ENCODE measurements around the gene HSPA1A. TPM values are rescaled to one million over a fixed set of nuclear protein-coding genes. Genes with fewer than 3 reads are reported as not detected.

Gene HSPA1A
- polyA plus RNA-seq, 1 experiment, result 46.6 TPM

GRCh38 chr6:31865205-31866118 lies 50.1 kb downstream of the HSPA1A start:
- no peak overlapping the region for H3K27ac ChIP-seq (ENCODE audit: low read depth, low read length)
- ChIA-PET CTCF (no interaction called here), POLR2A (no interaction called here)
- TF ChIP-seq CTCF (IDR thresholded peaks at IDR 0.05; ENCODE audit: low read depth, low read length), result no peak
- no peaks in the 10 kb centered on the region for H3K27me3 ChIP-seq (ENCODE audit: control insufficient read depth, insufficient read depth, low read length)
- H3K4me3 ChIP-seq (ENCODE audit: low read depth, low read length), result no peak overlapping the region
- DNase-seq (ENCODE audit: low read depth, low spot score), result no peak
- H3K9me3 ChIP-seq (ENCODE audit: control insufficient read depth, insufficient read depth, low read length), result no peaks in the 10 kb centered on the region; the same call in 1 of the 2 replicates

Small RNAs within 50 kb of the gene (small RNA-seq; reads per million reads assigned to genes)
- not detected for gene RF00019 (ENCODE audit: insufficient read length, low read depth)
- gene SNORD48 (ENCODE audit: insufficient read length, low read depth), result 3,598 reads per million, percentile 98 among the genes with 10 or more reads in this experiment
- not detected for gene SNORD52 (ENCODE audit: insufficient read length, low read depth)

Other genes with a start within 250 kb of the HSPA1A start
- gene LTA, start 243.3 kb upstream of the HSPA1A start, polyA plus RNA-seq (2011; rRNA removed), result not detected in 2 replicates
- gene TNF, start 240.0 kb upstream of the HSPA1A start, polyA plus RNA-seq (2011; rRNA removed), result not detected in 2 replicates
- gene LTB, start 233.1 kb upstream of the HSPA1A start, polyA plus RNA-seq (2011; rRNA removed), result not detected in 2 replicates
- not detected in 2 replicates for gene LST1, start 229.3 kb upstream of the HSPA1A start, polyA plus RNA-seq (2011; rRNA removed)
- not detected in 2 replicates for gene NCR3, start 222.5 kb upstream of the HSPA1A start, polyA plus RNA-seq (2011; rRNA removed)
- gene AIF1, start 200.3 kb upstream of the HSPA1A start, polyA plus RNA-seq (2011; rRNA removed), result not detected in 2 replicates
- 24.8 and 30.7 TPM in 2 replicates for gene PRRC2A, start 194.8 kb upstream of the HSPA1A start, polyA plus RNA-seq (2011; rRNA removed)
- gene BAG6, start 162.9 kb upstream of the HSPA1A start, polyA plus RNA-seq (2011; rRNA removed), result 58.2 and 68.7 TPM in 2 replicates
- gene APOM, start 159.6 kb upstream of the HSPA1A start, polyA plus RNA-seq (2011; rRNA removed), result 2.8 and 3.9 TPM in 2 replicates
- 10.2 and 11.6 TPM in 2 replicates for gene C6orf47, start 154.8 kb upstream of the HSPA1A start, polyA plus RNA-seq (2011; rRNA removed)
- 12.7 and 13.5 TPM in 2 replicates for gene GPANK1, start 150.5 kb upstream of the HSPA1A start, polyA plus RNA-seq (2011; rRNA removed)
- gene CSNK2B, start 149.5 kb upstream of the HSPA1A start, polyA plus RNA-seq (2011; rRNA removed), result 80.1 and 96.0 TPM in 2 replicates
- 5.5 and 7.0 TPM in 2 replicates for gene LY6G5B, start 145.6 kb upstream of the HSPA1A start, polyA plus RNA-seq (2011; rRNA removed)
- gene LY6G5C, start 134.5 kb upstream of the HSPA1A start, polyA plus RNA-seq (2011; rRNA removed), result 2.0 and 2.7 TPM in 2 replicates
- gene ABHD16A, start 112.2 kb upstream of the HSPA1A start, polyA plus RNA-seq (2011; rRNA removed), result 34.0 and 36.3 TPM in 2 replicates
- gene LY6G6F, start 108.7 kb upstream of the HSPA1A start, polyA plus RNA-seq (2011; rRNA removed), result not detected in 2 replicates
- gene LY6G6D, start 100.2 kb upstream of the HSPA1A start, polyA plus RNA-seq (2011; rRNA removed), result not detected in 2 replicates
- not detected in 2 replicates for gene LY6G6C, start 93.8 kb upstream of the HSPA1A start, polyA plus RNA-seq (2011; rRNA removed)
- not detected in 2 replicates for gene MPIG6B, start 92.2 kb upstream of the HSPA1A start, polyA plus RNA-seq (2011; rRNA removed)
- 44.4 and 59.1 TPM in 2 replicates for gene DDAH2, start 86.2 kb upstream of the HSPA1A start, polyA plus RNA-seq (2011; rRNA removed)
- gene CLIC1, start 79.0 kb upstream of the HSPA1A start, polyA plus RNA-seq (2011; rRNA removed), result 466 and 531 TPM in 2 replicates
- gene MSH5, start 75.5 kb upstream of the HSPA1A start, polyA plus RNA-seq (2011; rRNA removed), result 6.4 and 7.2 TPM in 2 replicates
- 0.24 and 0.88 TPM in 2 replicates for gene SAPCD1, start 52.9 kb upstream of the HSPA1A start, polyA plus RNA-seq (2011; rRNA removed)
- gene VWA7, start 38.2 kb upstream of the HSPA1A start, polyA plus RNA-seq (2011; rRNA removed), result 0.10 and 0.32 TPM in 2 replicates
- gene VARS1, start 19.8 kb upstream of the HSPA1A start, polyA plus RNA-seq (2011; rRNA removed), result 16.0 and 23.9 TPM in 2 replicates
- gene LSM2, start 8.6 kb upstream of the HSPA1A start, polyA plus RNA-seq (2011; rRNA removed), result 34.2 and 38.3 TPM in 2 replicates
- gene HSPA1L, start 260 bp upstream of the HSPA1A start, polyA plus RNA-seq (2011; rRNA removed), result 1.1 and 1.2 TPM in 2 replicates
- 31.9 TPM in 2 replicates for gene HSPA1B, start 12.2 kb downstream of the HSPA1A start, polyA plus RNA-seq (2011; rRNA removed)
- gene NEU1, start 47.3 kb downstream of the HSPA1A start, polyA plus RNA-seq (2011; rRNA removed), result 39.0 and 49.4 TPM in 2 replicates
- 0.04 and 0.12 TPM in 2 replicates for gene SLC44A4, start 63.5 kb downstream of the HSPA1A start, polyA plus RNA-seq (2011; rRNA removed)
- 23.8 and 28.5 TPM in 2 replicates for gene EHMT2, start 82.2 kb downstream of the HSPA1A start, polyA plus RNA-seq (2011; rRNA removed)
- gene ZBTB12, start 86.5 kb downstream of the HSPA1A start, polyA plus RNA-seq (2011; rRNA removed), result 2.4 and 4.3 TPM in 2 replicates
- 1.5 and 1.9 TPM in 2 replicates for gene C2, start 112.2 kb downstream of the HSPA1A start, polyA plus RNA-seq (2011; rRNA removed)
- 13.3 and 14.0 TPM in 2 replicates for gene CFB, start 130.6 kb downstream of the HSPA1A start, polyA plus RNA-seq (2011; rRNA removed)
- gene NELFE, start 143.4 kb downstream of the HSPA1A start, polyA plus RNA-seq (2011; rRNA removed), result 51.4 and 55.7 TPM in 2 replicates
- gene SKIC2, start 143.6 kb downstream of the HSPA1A start, polyA plus RNA-seq (2011; rRNA removed), result 26.0 and 30.4 TPM in 2 replicates
- 11.4 and 14.9 TPM in 2 replicates for gene DXO, start 156.6 kb downstream of the HSPA1A start, polyA plus RNA-seq (2011; rRNA removed)
- 7.5 and 7.6 TPM in 2 replicates for gene C4A, start 166.5 kb downstream of the HSPA1A start, polyA plus RNA-seq (2011; rRNA removed)
- gene C4B, start 199.3 kb downstream of the HSPA1A start, polyA plus RNA-seq (2011; rRNA removed), result 5.8 and 7.8 TPM in 2 replicates
- 0.05 and 0.06 TPM in 2 replicates for gene CYP21A2, start 222.9 kb downstream of the HSPA1A start, polyA plus RNA-seq (2011; rRNA removed)

All from AG04450 (cell line).